SK-N-SH (cell line): ENCODE results near the gene EZH1. TPM values are rescaled to one million over a fixed set of nuclear protein-coding genes. Genes with fewer than 3 reads are reported as not detected.

ENCODE experiments used
- CTCF ChIA-PET: fragments of 300-600, 350-600 bp; formaldehyde crosslinking; extraction: SDS; loops from one replicate; lab custom pipeline; 2021; lab: Yijun Ruan, JAX
- POLR2A ChIA-PET: fragments of 350-600 bp; sonication (Branson Sonifier 250); formaldehyde crosslinking; extraction: SDS; loops from one replicate; lab custom pipeline; 2020; ENCODE audit warnings: antibody characterized with exemption, inconsistent platforms; lab: Yijun Ruan, JAX
- DNase-seq: peaks from one replicate; pipeline ENCODE4 v3.0.0; 2012
- H2AFZ ChIP-seq: fragments of 200-600 bp; sonication (generic); 2 replicates; pipeline ENCODE4 v1.8.1; 2016; ENCODE audit warnings: antibody characterized with exemption, mild to moderate bottlenecking, low read depth
- H3F3A ChIP-seq: fragments of 200-600 bp; sonication (generic); replicated peaks from 2 replicates; pipeline ENCODE3; 2016; ENCODE audit warnings: antibody characterized with exemption, mild to moderate bottlenecking; ENCODE audit not compliant: insufficient read depth
- H3K27ac ChIP-seq, 2 experiments: fragments of 200-500 bp in 1 of 2; fragments of 200-600 bp in 1 of 2; sonication (Bioruptor generic) in 1 of 2; sonication (generic), shearing (Covaris generic) in 1 of 2; 2 replicates each; pipeline versions ENCODE4 v1.5.1 to v1.6.1; 2014 to 2016; ENCODE audit warnings: low read depth in 2 of 2, inconsistent platforms in 1 of 2, low read length in 1 of 2, mild to moderate bottlenecking in 1 of 2, mixed read lengths in 1 of 2
- H3K27me3 ChIP-seq: fragments of 200-600 bp; sonication (generic), shearing (Covaris generic); 2 replicates; pipeline ENCODE4 v1.6.1; 2016; ENCODE audit warnings: mixed run types; ENCODE audit not compliant: insufficient read depth
- H3K36me3 ChIP-seq, 2 experiments: fragments of 200-500 bp in 1 of 2; fragments of 200-600 bp in 1 of 2; sonication (Bioruptor generic) in 1 of 2; sonication (generic) in 1 of 2; replicated peaks in 1 of 2; 2 replicates each; pipeline versions ENCODE3 to v1.5.1; 2014 to 2016; ENCODE audit warnings: low read length in 1 of 2, mild to moderate bottlenecking in 1 of 2; ENCODE audit not compliant: insufficient read depth in 2 of 2, control insufficient read depth in 1 of 2
- H3K4me1 ChIP-seq, 2 experiments: fragments of 200-500 bp in 1 of 2; fragments of 200-600 bp in 1 of 2; sonication (Bioruptor generic) in 1 of 2; sonication (generic), shearing (Covaris generic) in 1 of 2; 2 replicates each; pipeline versions ENCODE4 v1.5.1 to v1.6.1; 2014 to 2016; ENCODE audit warnings: low read depth in 1 of 2, low read length in 1 of 2, mixed run types in 1 of 2; ENCODE audit not compliant: insufficient read depth in 2 of 2, control insufficient read depth in 1 of 2
- H3K4me2 ChIP-seq: fragments of 200-600 bp; sonication (generic), shearing (Covaris generic); 2 replicates; pipeline ENCODE4 v1.6.1; 2017; ENCODE audit warnings: mixed run types
- H3K4me3 ChIP-seq, 2 experiments: fragments of 200-500 bp in 1 of 2; fragments of 200-600 bp in 1 of 2; sonication (Bioruptor generic) in 1 of 2; sonication (generic), shearing (Covaris generic) in 1 of 2; 2 replicates each; pipeline versions ENCODE4 v1.5.1 to v1.8.1; 2014 to 2016; ENCODE audit warnings: low read depth in 2 of 2, inconsistent platforms in 1 of 2, low read length in 1 of 2, mild to moderate bottlenecking in 1 of 2, mixed read lengths in 1 of 2, moderate library complexity in 1 of 2
- H3K79me2 ChIP-seq: fragments of 200-600 bp; sonication (generic); 2 replicates; pipeline ENCODE4 v1.8.1; 2017; ENCODE audit warnings: mild to moderate bottlenecking; ENCODE audit not compliant: insufficient read depth
- H3K9ac ChIP-seq: fragments of 200-600 bp; sonication (generic); 2 replicates; pipeline ENCODE4 v1.6.1; 2017; ENCODE audit warnings: mixed run types
- H3K9me2 ChIP-seq: fragments of 200-600 bp; sonication (generic); 2 replicates; pipeline ENCODE4 v1.6.1; 2017; ENCODE audit warnings: mixed run types
- H3K9me3 ChIP-seq: fragments of 200-600 bp; sonication (generic); 2 replicates; pipeline ENCODE4 v1.6.1; 2017; ENCODE audit warnings: mixed run types, mild to moderate bottlenecking, moderate library complexity
- H4K20me1 ChIP-seq: fragments of 200-600 bp; sonication (generic); 2 replicates; pipeline ENCODE4 v1.6.1; 2017; ENCODE audit warnings: mild to moderate bottlenecking, mixed run types; ENCODE audit not compliant: insufficient read depth
- ELF1 ChIP-seq: IDR thresholded peaks from 2 replicates; pipeline ENCODE4 v1.4.0; 2012
- EP300 ChIP-seq, 2 experiments: IDR thresholded peaks; 2 replicates each; pipeline versions ENCODE4 v1.4.0 to v1.6.1; 2012; ENCODE audit warnings: borderline replicate concordance in 1 of 2, low read depth in 1 of 2, low read length in 1 of 2
- FOSL2 ChIP-seq: IDR thresholded peaks from 2 replicates; pipeline ENCODE4 v1.4.0; 2012; ENCODE audit warnings: low read depth, mild to moderate bottlenecking, moderate library complexity, borderline replicate concordance
- FOXJ3 ChIP-seq: sonication (generic); formaldehyde crosslinking; IDR thresholded peaks from 2 replicates; pipeline ENCODE4 v1.5.1; 2020; ENCODE audit warnings: mild to moderate bottlenecking, missing genetic modification reagents
- FOXM1 ChIP-seq: IDR thresholded peaks from 2 replicates; pipeline ENCODE4 v1.4.0; 2012; ENCODE audit warnings: low read depth, mild to moderate bottlenecking
- GATA2 ChIP-seq: sonication (generic); formaldehyde crosslinking; IDR thresholded peaks from 2 replicates; pipeline ENCODE4 v1.5.0; 2020; ENCODE audit warnings: mild to moderate bottlenecking, missing genetic modification reagents
- JUND ChIP-seq: IDR thresholded peaks from 2 replicates; pipeline ENCODE4 v1.4.0; 2012
- MEF2A ChIP-seq: IDR thresholded peaks from 2 replicates; pipeline ENCODE4 v1.4.0; 2012; ENCODE audit warnings: low read depth, borderline replicate concordance
- MXI1 ChIP-seq: IDR thresholded peaks from 2 replicates; pipeline ENCODE4 v1.6.1; 2012; ENCODE audit warnings: mild to moderate bottlenecking, low read depth, low read length, improper control_type of control experiment
- POLR2AphosphoS5 ChIP-seq: IDR thresholded peaks from 2 replicates; pipeline ENCODE4 v1.6.1; 2012; ENCODE audit warnings: low read depth, low read length
- RAD21 ChIP-seq: IDR thresholded peaks from 2 replicates; pipeline ENCODE4 v1.6.1; 2012; ENCODE audit warnings: mild to moderate bottlenecking, low read length
- RCOR1 ChIP-seq: fragments of 150-350 bp; IDR thresholded peaks from 2 replicates; pipeline ENCODE4 v1.6.1; 2017; ENCODE audit warnings: antibody characterized with exemption, low read length
- RFX5 ChIP-seq: IDR thresholded peaks from 2 replicates; pipeline ENCODE4 v1.6.1; 2012; ENCODE audit warnings: mild to moderate bottlenecking, improper control_type of control experiment, low read length
- SMC3 ChIP-seq: IDR thresholded peaks from 2 replicates; pipeline ENCODE4 v1.6.1; 2012; ENCODE audit warnings: low read depth, low read length, improper control_type of control experiment
- TAF1 ChIP-seq: IDR thresholded peaks from 2 replicates; pipeline ENCODE4 v1.6.1; 2012; ENCODE audit warnings: low read depth, mild to moderate bottlenecking, low read length, moderate library complexity, borderline replicate concordance
- WGBS: methylation state at CpG from one replicate; pipeline ENCODE4 v1.1.6; 2017; ENCODE audit warnings: low lambda C conversion rate; 5-methylcytosine and 5-hydroxymethylcytosine counted together
- polyA plus RNA-seq, 3 experiments: library from polyadenylated mRNA; depleted of rRNA; stranded (reverse); fragments of >200 nt; gene quantifications; 2 replicates each; pipeline ENCODE4 v1.2.3, GENCODE V29; 2012
- TF ChIP-seq, protein P1 (sequence below): IDR thresholded peaks from 2 replicates; pipeline ENCODE4 v1.4.0; 2012; ENCODE audit warnings: low read depth, borderline replicate concordance
- TF ChIP-seq, protein P2 (sequence below): IDR thresholded peaks from 2 replicates; pipeline ENCODE4 v1.4.0; 2012; ENCODE audit warnings: low read depth
- TF ChIP-seq, protein P3 (sequence below): IDR thresholded peaks from 2 replicates; pipeline ENCODE4 v1.4.0; 2012; ENCODE audit warnings: low read depth, borderline replicate concordance
- TF ChIP-seq, protein P4 (sequence below): IDR thresholded peaks from 2 replicates; pipeline ENCODE4; 2012
- TF ChIP-seq, protein P5 (sequence below): IDR thresholded peaks from 2 replicates; pipeline ENCODE4 v1.6.1; 2012; ENCODE audit warnings: mild to moderate bottlenecking, low read depth, low read length, moderate library complexity

EZH1 gene
- polyA plus RNA-seq, 1 of the 3 experiments (the other 2 are of a cell fraction): 28.6 TPM

DNA sequence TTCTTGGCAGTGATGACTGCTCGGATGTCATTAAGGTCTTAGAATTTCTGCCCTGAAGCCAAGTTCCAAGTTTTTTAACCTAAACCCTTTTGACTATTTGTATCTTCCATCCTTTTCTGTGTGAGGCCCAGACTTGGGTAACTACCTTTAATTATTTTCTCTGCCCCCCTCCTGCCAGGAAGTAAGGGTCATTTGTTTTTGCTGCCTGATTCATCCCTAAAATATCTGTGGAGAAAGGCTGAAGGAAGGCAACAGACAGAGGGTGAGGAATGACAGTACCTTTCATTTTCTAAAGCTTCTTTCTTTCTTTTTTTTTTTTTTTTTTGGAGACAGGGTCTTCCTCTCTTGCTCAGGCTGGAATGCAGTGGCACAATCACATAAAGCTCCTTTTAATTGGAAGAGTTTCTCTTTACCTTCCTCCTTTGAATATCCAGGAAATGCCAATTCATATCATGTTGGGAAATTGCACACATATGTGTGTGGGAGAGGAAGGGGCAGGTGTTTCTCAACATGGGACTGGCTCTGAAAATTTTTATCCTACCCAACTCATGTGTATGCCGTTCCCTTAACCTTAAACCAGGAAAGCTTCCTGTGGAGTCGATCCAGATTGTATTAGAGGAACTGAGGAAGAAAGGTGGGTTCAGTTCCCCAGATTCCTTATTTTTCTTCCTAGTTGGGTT, 29.4 kb upstream of the EZH1 start (continued):
- TF ChIP-seq, protein P1, sequence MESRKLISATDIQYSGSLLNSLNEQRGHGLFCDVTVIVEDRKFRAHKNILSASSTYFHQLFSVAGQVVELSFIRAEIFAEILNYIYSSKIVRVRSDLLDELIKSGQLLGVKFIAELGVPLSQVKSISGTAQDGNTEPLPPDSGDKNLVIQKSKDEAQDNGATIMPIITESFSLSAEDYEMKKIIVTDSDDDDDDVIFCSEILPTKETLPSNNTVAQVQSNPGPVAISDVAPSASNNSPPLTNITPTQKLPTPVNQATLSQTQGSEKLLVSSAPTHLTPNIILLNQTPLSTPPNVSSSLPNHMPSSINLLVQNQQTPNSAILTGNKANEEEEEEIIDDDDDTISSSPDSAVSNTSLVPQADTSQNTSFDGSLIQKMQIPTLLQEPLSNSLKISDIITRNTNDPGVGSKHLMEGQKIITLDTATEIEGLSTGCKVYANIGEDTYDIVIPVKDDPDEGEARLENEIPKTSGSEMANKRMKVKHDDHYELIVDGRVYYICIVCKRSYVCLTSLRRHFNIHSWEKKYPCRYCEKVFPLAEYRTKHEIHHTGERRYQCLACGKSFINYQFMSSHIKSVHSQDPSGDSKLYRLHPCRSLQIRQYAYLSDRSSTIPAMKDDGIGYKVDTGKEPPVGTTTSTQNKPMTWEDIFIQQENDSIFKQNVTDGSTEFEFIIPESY: no peak
- TF ChIP-seq EP300 (IDR thresholded peaks at IDR 0.05; ENCODE audit: borderline replicate concordance in 1 of 2, low read depth in 1 of 2, low read length in 1 of 2): no peak

DNA sequence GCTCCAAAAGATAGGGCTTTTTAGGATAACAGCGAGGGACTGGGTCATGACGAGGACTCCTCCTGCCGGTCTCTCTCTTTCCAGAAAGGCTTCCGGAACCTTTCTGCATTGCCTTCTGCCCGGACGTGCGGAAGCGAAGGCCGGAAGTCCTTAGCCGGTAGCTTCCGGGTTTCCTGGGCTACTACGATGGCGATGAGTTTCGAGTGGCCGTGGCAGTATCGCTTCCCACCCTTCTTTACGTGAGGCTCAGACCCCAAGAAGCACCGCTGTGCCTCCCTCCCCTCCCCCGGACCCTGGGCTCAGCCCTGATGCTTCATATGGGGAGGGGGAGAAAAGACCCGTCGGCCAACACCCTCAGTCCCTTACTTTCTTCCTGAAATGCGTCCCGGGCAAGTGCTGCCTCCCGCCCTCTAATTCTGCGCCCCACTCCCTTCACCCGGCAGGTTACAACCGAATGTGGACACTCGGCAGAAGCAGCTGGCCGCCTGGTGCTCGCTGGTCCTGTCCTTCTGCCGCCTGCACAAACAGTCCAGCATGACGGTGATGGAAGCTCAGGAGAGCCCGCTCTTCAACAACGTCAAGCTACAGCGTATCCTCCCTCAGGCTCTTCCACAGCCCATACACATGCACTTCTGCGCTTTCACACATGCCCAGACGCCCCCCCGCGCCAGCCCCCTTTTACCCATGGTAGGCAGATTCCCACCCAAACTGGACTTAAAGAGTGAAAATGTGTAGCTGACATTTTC, 28.6 kb upstream of the EZH1 start, which contains the start of gene VPS25:
Gene VPS25, plus strand, starts transcription at position 160 of the 746 bp plus-strand sequence. Its CDS starts 27 bp downstream, at position 187.
- 0% methylated on average over 12 of the region's 39 CpGs for WGBS
- ChIA-PET CTCF (interaction anchor here (0.7 to 4.0 kb wide), 9 partner anchors 8 to 221 kb away, joined by 3 to 48 read pairs (median 3); partner anchors contain the start of genes BECN1, HSD17B1 and RAMP2), POLR2A (interaction anchor here (0.6 to 1.9 kb wide), 8 partner anchors 9 to 497 kb away, joined by 3 to 17 read pairs (median 5); partner anchors contain the start of genes CNTD1, COA3, NAGLU and PSMC3IP)
- TF ChIP-seq RAD21 (0 out of 2 replicates have a peak, but pooled peaks have one; percentile 7), ELF1 (peak; percentile 95), FOXJ3 (no peak), SMC3 (no peak), POLR2AphosphoS5 (peak; percentile 99), FOSL2 (peak; percentile 27; the same call in 1 of the 2 replicates), RCOR1 (no peak), GATA2 (CRISPR knock-in tag) (no peak), RFX5 (peak; percentile 76), TAF1 (peak; percentile 99), JUND (no peak), MEF2A (no peak; the same call in 1 of the 2 replicates), FOXM1 (no peak), MXI1 (peak; percentile 85)
- TF ChIP-seq, protein P2, sequence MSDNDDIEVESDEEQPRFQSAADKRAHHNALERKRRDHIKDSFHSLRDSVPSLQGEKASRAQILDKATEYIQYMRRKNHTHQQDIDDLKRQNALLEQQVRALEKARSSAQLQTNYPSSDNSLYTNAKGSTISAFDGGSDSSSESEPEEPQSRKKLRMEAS: peak; percentile 82
- TF ChIP-seq, protein P3, sequence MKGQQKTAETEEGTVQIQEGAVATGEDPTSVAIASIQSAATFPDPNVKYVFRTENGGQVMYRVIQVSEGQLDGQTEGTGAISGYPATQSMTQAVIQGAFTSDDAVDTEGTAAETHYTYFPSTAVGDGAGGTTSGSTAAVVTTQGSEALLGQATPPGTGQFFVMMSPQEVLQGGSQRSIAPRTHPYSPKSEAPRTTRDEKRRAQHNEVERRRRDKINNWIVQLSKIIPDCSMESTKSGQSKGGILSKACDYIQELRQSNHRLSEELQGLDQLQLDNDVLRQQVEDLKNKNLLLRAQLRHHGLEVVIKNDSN: 0 out of 2 replicates have a peak, but pooled peaks have one; percentile 17
- TF ChIP-seq, protein P4, sequence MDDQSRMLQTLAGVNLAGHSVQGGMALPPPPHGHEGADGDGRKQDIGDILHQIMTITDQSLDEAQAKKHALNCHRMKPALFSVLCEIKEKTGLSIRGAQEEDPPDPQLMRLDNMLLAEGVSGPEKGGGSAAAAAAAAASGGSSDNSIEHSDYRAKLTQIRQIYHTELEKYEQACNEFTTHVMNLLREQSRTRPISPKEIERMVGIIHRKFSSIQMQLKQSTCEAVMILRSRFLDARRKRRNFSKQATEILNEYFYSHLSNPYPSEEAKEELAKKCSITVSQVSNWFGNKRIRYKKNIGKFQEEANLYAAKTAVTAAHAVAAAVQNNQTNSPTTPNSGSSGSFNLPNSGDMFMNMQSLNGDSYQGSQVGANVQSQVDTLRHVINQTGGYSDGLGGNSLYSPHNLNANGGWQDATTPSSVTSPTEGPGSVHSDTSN: 0 out of 2 replicates have a peak, but pooled peaks have one; percentile 30
- TF ChIP-seq, protein P5, sequence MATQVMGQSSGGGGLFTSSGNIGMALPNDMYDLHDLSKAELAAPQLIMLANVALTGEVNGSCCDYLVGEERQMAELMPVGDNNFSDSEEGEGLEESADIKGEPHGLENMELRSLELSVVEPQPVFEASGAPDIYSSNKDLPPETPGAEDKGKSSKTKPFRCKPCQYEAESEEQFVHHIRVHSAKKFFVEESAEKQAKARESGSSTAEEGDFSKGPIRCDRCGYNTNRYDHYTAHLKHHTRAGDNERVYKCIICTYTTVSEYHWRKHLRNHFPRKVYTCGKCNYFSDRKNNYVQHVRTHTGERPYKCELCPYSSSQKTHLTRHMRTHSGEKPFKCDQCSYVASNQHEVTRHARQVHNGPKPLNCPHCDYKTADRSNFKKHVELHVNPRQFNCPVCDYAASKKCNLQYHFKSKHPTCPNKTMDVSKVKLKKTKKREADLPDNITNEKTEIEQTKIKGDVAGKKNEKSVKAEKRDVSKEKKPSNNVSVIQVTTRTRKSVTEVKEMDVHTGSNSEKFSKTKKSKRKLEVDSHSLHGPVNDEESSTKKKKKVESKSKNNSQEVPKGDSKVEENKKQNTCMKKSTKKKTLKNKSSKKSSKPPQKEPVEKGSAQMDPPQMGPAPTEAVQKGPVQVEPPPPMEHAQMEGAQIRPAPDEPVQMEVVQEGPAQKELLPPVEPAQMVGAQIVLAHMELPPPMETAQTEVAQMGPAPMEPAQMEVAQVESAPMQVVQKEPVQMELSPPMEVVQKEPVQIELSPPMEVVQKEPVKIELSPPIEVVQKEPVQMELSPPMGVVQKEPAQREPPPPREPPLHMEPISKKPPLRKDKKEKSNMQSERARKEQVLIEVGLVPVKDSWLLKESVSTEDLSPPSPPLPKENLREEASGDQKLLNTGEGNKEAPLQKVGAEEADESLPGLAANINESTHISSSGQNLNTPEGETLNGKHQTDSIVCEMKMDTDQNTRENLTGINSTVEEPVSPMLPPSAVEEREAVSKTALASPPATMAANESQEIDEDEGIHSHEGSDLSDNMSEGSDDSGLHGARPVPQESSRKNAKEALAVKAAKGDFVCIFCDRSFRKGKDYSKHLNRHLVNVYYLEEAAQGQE: peak; percentile 69

More for the DNA sequence above, 28.6 kb upstream of the EZH1 start, which contains the start of gene VPS25:
- H3K4me3 ChIP-seq: peak within 1 kb of the TSS; percentile 73 to 98
- H3K79me2 ChIP-seq: peaks cover 32% of the 10 kb centered on the region
- no peaks in the 10 kb centered on the region for H3K27me3 ChIP-seq
- no peaks in the 10 kb centered on the region for H4K20me1 ChIP-seq
- peaks cover 29% of the 10 kb centered on the region for H3F3A ChIP-seq
- H3K36me3 ChIP-seq: peaks cover 9 to 39% of the 10 kb centered on the region in 2 experiments
- H3K9me2 ChIP-seq: no peaks in the 10 kb centered on the region
- peak within 1 kb of the TSS; percentile 68 to 90 for H3K27ac ChIP-seq
- peak; percentile 85 for DNase-seq
- H3K9ac ChIP-seq: peak within 1 kb of the TSS; percentile 94
- peak within 1 kb of the TSS; percentile 91; the same call in 1 of the 2 replicates for H2AFZ ChIP-seq
- H3K9me3 ChIP-seq: no peaks in the 10 kb centered on the region
- H3K4me1 ChIP-seq: peaks cover 3 to 15% of the 10 kb centered on the region in 2 experiments; a peak in 2 of 4 replicates
- peak within 1 kb of the TSS; percentile 99 for H3K4me2 ChIP-seq
